AG08395 (cell line): Measurements from ENCODE around the gene PLEKHA7.
"Not testable (repeated sequence)": the region's sequence is repeated elsewhere in the genome, so short reads cannot be mapped to it uniquely, and the experiment has no call there.

Source experiments
- DNase-seq: peaks from one replicate; pipeline ENCODE4 v3.0.0; 2012; ENCODE audit warnings: mixed read lengths, low spot score

The PLEKHA7 gene

GRCh38 chr11:16909359-16910035 lies 104.7 kb downstream of the PLEKHA7 start:
- no peak for DNase-seq

GRCh38 chr11:16905375-16905774 lies 108.8 kb downstream of the PLEKHA7 start:
- DNase-seq = no peak

GRCh38 chr11:16904761-16905160 lies 109.5 kb downstream of the PLEKHA7 start:
- DNase-seq = not testable (repeated sequence)

- no peak for DNase-seq
These were observed 111.3 kb downstream of the PLEKHA7 start for GRCh38 chr11:16902781-16903378.

GRCh38 chr11:16902182-16902581 lies 112.0 kb downstream of the PLEKHA7 start:
- DNase-seq = no peak

- DNase-seq = no peak
These were observed 113.7 kb downstream of the PLEKHA7 start for GRCh38 chr11:16900491-16900890.

GRCh38 chr11:16899708-16900303 lies 114.4 kb downstream of the PLEKHA7 start:
- no peak for DNase-seq

GRCh38 chr11:16898274-16898985 lies 115.8 kb downstream of the PLEKHA7 start:
- no peak for DNase-seq

GRCh38 chr11:16897470-16898061 lies 116.6 kb downstream of the PLEKHA7 start:
- no peak for DNase-seq

- no peak for DNase-seq
These were observed 117.3 kb downstream of the PLEKHA7 start for GRCh38 chr11:16896729-16897469.

GRCh38 chr11:16895306-16895705 lies 118.9 kb downstream of the PLEKHA7 start:
- DNase-seq = peak; percentile 44

GRCh38 chr11:16893456-16894066 lies 120.7 kb downstream of the PLEKHA7 start:
- no peak for DNase-seq

- DNase-seq = peak; percentile 94
These were observed 122.2 kb downstream of the PLEKHA7 start for GRCh38 chr11:16891964-16892363.

- no peak for DNase-seq
These were observed 123.0 kb downstream of the PLEKHA7 start for GRCh38 chr11:16891165-16891564.

GRCh38 chr11:16890442-16890841 lies 123.8 kb downstream of the PLEKHA7 start:
- DNase-seq = no peak

GRCh38 chr11:16889905-16890304 lies 124.3 kb downstream of the PLEKHA7 start:
- DNase-seq = no peak

- not testable (repeated sequence) for DNase-seq
These were observed 125.2 kb downstream of the PLEKHA7 start for GRCh38 chr11:16889010-16889409.

- DNase-seq = not testable (repeated sequence)
These were observed 126.3 kb downstream of the PLEKHA7 start for GRCh38 chr11:16887887-16888286.

GRCh38 chr11:16883174-16883573 lies 131.0 kb downstream of the PLEKHA7 start:
- DNase-seq = no peak

- no peak for DNase-seq
These were observed 132.4 kb downstream of the PLEKHA7 start for GRCh38 chr11:16881766-16882165.

- DNase-seq = peak; percentile 83
These were observed 133.0 kb downstream of the PLEKHA7 start for GRCh38 chr11:16881074-16881709.
